Keratinocyte (primary cell): ENCODE measurements around the gene SERPINI1. TPM values are rescaled to one million over a fixed set of nuclear protein-coding genes. Genes with fewer than 3 reads are reported as not detected.

Experiments used
- DNase-seq: peaks from one replicate; pipeline ENCODE4 v3.0.0-alpha.2; 2011; ENCODE audit warnings: low read depth, missing footprints, low spot score
- FAIRE-seq: peaks from 2 replicates; lab custom pipeline; 2011; peaks lifted over from hg19 to GRCh38; lab: Jason Lieb, UNC
- H2AFZ ChIP-seq: 2 replicates; pipeline ENCODE4 v1.6.0; 2012; ENCODE audit warnings: low read length, control low read depth, inconsistent platforms; ENCODE audit not compliant: control insufficient read depth
- H3K27ac ChIP-seq: 2 replicates; pipeline ENCODE4 v1.5.1; 2011; ENCODE audit warnings: low read length; ENCODE audit not compliant: control insufficient read depth, insufficient read depth
- H3K27me3 ChIP-seq: 3 replicates; pipeline ENCODE4 v1.6.0; 2011; ENCODE audit warnings: low read length; ENCODE audit not compliant: control insufficient read depth, insufficient read depth; ENCODE audit errors: extremely low read depth
- H3K36me3 ChIP-seq, 2 experiments: 2 replicates in 1 of 2; 3 replicates in 1 of 2; pipeline ENCODE4 v1.5.1; 2011; ENCODE audit warnings: low read length in 2 of 2, mild to moderate bottlenecking in 1 of 2; ENCODE audit not compliant: control insufficient read depth in 2 of 2, insufficient read depth in 2 of 2; ENCODE audit errors: extremely low read depth in 1 of 2
- H3K4me1 ChIP-seq: 3 replicates; pipeline ENCODE4 v1.5.1; 2011; ENCODE audit warnings: low read length; ENCODE audit not compliant: control insufficient read depth, insufficient read depth; ENCODE audit errors: extremely low read depth
- H3K4me2 ChIP-seq: 3 replicates; pipeline ENCODE4 v1.6.0; 2011; ENCODE audit warnings: low read depth, low read length; ENCODE audit not compliant: control insufficient read depth, insufficient read depth; ENCODE audit errors: extremely low read depth
- H3K4me3 ChIP-seq, 3 experiments: fragments of 200-600 bp in 1 of 3; sonication (generic) in 1 of 3; 2 replicates in 2 of 3; 3 replicates in 1 of 3; pipeline ENCODE4 v1.5.1; 2011 to 2016; ENCODE audit warnings: low read length in 3 of 3, mild to moderate bottlenecking in 3 of 3, control low read depth in 2 of 3, inconsistent platforms in 1 of 3, low read depth in 1 of 3, mixed read lengths in 1 of 3, mixed run types in 1 of 3, moderate library complexity in 1 of 3; ENCODE audit not compliant: control insufficient read depth in 2 of 3, insufficient read depth in 2 of 3; ENCODE audit errors: extremely low read depth in 1 of 3
- H3K79me2 ChIP-seq: 2 replicates; pipeline ENCODE4 v1.6.0; 2012; ENCODE audit warnings: low read length; ENCODE audit not compliant: control insufficient read depth, insufficient read depth
- H3K9ac ChIP-seq: 3 replicates; pipeline ENCODE4 v1.6.0; 2011; ENCODE audit warnings: low read length; ENCODE audit not compliant: control insufficient read depth, insufficient read depth; ENCODE audit errors: extremely low read depth
- H3K9me1 ChIP-seq: 3 replicates; pipeline ENCODE4 v1.6.0; 2011; ENCODE audit warnings: low read length; ENCODE audit not compliant: control insufficient read depth, insufficient read depth; ENCODE audit errors: extremely low read depth
- H3K9me3 ChIP-seq: 2 replicates; pipeline ENCODE4 v1.5.1; 2012; ENCODE audit warnings: low read depth, low read length; ENCODE audit not compliant: control insufficient read depth
- H4K20me1 ChIP-seq: 3 replicates; pipeline ENCODE4 v1.6.0; 2011; ENCODE audit warnings: low read length; ENCODE audit not compliant: control insufficient read depth, insufficient read depth; ENCODE audit errors: extremely low read depth
- EZH2 ChIP-seq: IDR thresholded peaks from one replicate; pipeline ENCODE4 v1.6.1; 2012; ENCODE audit warnings: inconsistent platforms, mild to moderate bottlenecking, low read length, moderate library complexity
- dilution Hi-C: fragments of 300-500 bp; cut with MboI; formaldehyde crosslinking; loops from one replicate; pipeline ENCODE4 v1.7.0; 2020; ENCODE audit warnings: low sequenced_read_pairs; ENCODE audit not compliant: extremely low pct_ligation_motif_present
- polyA plus RNA-seq, 5 experiments: library from polyadenylated mRNA; depleted of rRNA in 3 of 5; stranded (reverse) in 3 of 5; stranded (forward) in 1 of 5; unstranded in 1 of 5; fragments of >200 nt; gene quantifications; 1 replicate in 1 of 5; 2 replicates in 3 of 5; 3 replicates in 1 of 5; pipeline versions ENCODE4 v1.2.1 to v1.2.3, GENCODE V29; 2011 to 2012; ENCODE audit warnings: missing spikeins in 2 of 5, low read depth in 1 of 5, low replicate concordance in 1 of 5
- TF ChIP-seq, protein P1 (sequence below), 3 experiments: IDR thresholded peaks in 1 of 3; conservative IDR thresholded peaks in 1 of 3; optimal IDR thresholded peaks in 1 of 3; 2 replicates in 2 of 3; 3 replicates in 1 of 3; pipeline versions ENCODE3 to v1.5.1; 2011; ENCODE audit warnings: low read length in 3 of 3, mild to moderate bottlenecking in 3 of 3, moderate library complexity in 2 of 3, control low read depth in 1 of 3, inconsistent platforms in 1 of 3; ENCODE audit not compliant: insufficient read depth in 2 of 3; ENCODE audit errors: extremely low read depth in 1 of 3

Gene SERPINI1
- polyA plus RNA-seq, 1 donor (not counting 4 experiments of a cell fraction or from before 2014, with no cell fraction given), result 5.5 TPM

DNA sequence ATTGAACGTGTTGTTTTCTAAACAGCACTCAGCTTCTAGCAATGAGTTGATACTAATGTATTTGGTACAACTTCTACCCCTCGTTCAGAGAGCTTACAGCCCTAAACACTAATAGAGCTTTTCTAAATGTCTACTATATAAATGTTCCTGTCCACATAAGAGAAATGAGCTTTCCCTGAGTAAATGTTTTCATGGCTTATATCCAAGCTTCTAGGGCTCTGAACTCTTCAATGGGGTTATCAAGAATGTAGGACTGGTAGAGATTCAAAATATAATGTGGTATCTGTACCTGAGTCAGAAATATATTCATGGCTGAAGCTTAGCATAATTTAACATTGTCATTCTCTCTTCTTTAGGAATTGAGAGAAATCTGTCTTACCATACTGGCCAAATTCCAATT, 73.4 kb downstream of the SERPINI1 start:
- H3K4me3 ChIP-seq, result no peak overlapping the region
- no peaks in the 10 kb centered on the region for H3K27me3 ChIP-seq
- DNase-seq (no peak), FAIRE-seq (no peak)
- H4K20me1 ChIP-seq, result no peaks in the 10 kb centered on the region
- no peaks in the 10 kb centered on the region for H3K36me3 ChIP-seq
- H3K9me3 ChIP-seq, result no peaks in the 10 kb centered on the region
- H3K9me1 ChIP-seq, result no peaks in the 10 kb centered on the region
- dilution Hi-C loops, result no loop called here
- H3K27ac ChIP-seq, result no peak overlapping the region
- H3K79me2 ChIP-seq, result no peaks in the 10 kb centered on the region
- no peak overlapping the region for H3K9ac ChIP-seq
- TF ChIP-seq EZH2, result no peak
- TF ChIP-seq, protein P1, sequence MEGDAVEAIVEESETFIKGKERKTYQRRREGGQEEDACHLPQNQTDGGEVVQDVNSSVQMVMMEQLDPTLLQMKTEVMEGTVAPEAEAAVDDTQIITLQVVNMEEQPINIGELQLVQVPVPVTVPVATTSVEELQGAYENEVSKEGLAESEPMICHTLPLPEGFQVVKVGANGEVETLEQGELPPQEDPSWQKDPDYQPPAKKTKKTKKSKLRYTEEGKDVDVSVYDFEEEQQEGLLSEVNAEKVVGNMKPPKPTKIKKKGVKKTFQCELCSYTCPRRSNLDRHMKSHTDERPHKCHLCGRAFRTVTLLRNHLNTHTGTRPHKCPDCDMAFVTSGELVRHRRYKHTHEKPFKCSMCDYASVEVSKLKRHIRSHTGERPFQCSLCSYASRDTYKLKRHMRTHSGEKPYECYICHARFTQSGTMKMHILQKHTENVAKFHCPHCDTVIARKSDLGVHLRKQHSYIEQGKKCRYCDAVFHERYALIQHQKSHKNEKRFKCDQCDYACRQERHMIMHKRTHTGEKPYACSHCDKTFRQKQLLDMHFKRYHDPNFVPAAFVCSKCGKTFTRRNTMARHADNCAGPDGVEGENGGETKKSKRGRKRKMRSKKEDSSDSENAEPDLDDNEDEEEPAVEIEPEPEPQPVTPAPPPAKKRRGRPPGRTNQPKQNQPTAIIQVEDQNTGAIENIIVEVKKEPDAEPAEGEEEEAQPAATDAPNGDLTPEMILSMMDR (optimal IDR thresholded peaks at IDR 0.05 in 1 of 3, IDR thresholded peaks at IDR 0.05 in 1 of 3, conservative IDR thresholded peaks at IDR 0.05 in 1 of 3; ENCODE audit: extremely low read depth in 1 of 3, insufficient read depth in 2 of 3, low read length in 3 of 3), result no peak
- no peaks in the 10 kb centered on the region for H3K4me1 ChIP-seq
- no peak overlapping the region for H2AFZ ChIP-seq
- H3K4me2 ChIP-seq, result no peak overlapping the region

DNA sequence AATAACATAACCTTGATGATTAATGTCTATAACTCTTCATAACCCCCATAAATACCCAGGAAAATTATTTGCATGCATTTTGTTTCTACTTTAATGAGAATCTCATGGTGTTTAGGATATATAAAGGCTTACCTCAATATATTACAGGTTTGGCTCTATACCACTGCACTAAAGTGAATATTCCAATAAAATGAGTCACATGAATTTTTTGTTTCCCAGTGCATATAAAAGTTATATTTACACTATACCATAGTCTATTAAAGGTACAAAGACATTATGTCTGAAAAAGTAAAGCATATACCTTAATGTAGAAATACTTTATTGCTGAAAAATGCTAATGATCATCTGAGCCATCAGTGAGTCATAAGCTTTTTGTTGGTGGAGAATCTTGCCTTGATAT, 74.7 kb downstream of the SERPINI1 start:
- dilution Hi-C loops, result no loop called here
- no peak overlapping the region for H3K27ac ChIP-seq
- no peak for TF ChIP-seq EZH2
- TF ChIP-seq, protein P1 (optimal IDR thresholded peaks at IDR 0.05 in 1 of 3, IDR thresholded peaks at IDR 0.05 in 1 of 3, conservative IDR thresholded peaks at IDR 0.05 in 1 of 3; ENCODE audit: extremely low read depth in 1 of 3, insufficient read depth in 2 of 3, low read length in 3 of 3), result no peak
- no peak overlapping the region for H2AFZ ChIP-seq
- H3K9me3 ChIP-seq, result no peaks in the 10 kb centered on the region
- H3K79me2 ChIP-seq, result no peaks in the 10 kb centered on the region
- no peak overlapping the region for H3K4me2 ChIP-seq
- H3K4me1 ChIP-seq, result no peaks in the 10 kb centered on the region
- H3K9me1 ChIP-seq, result no peaks in the 10 kb centered on the region
- no peaks in the 10 kb centered on the region for H3K27me3 ChIP-seq
- H3K4me3 ChIP-seq, result no peak overlapping the region
- DNase-seq, result no peak
- no peaks in the 10 kb centered on the region for H3K36me3 ChIP-seq
- no peak overlapping the region for H3K9ac ChIP-seq
- no peak for FAIRE-seq
- H4K20me1 ChIP-seq, result no peaks in the 10 kb centered on the region
